OCI-LY3 (cell line): ENCODE data around the gene NUDCD3.

Experiments used
- EZH2phosphoT487 ChIP-seq: fragments of 200-600 bp; shearing (Covaris generic); IDR thresholded peaks from 2 replicates; pipeline ENCODE4 v1.6.1; 2018; ENCODE audit warnings: antibody characterized with exemption, mixed run types, low read depth
- TF ChIP-seq, protein P1 (sequence below): fragments of 200-600, 300-600 bp; sonication (generic); IDR thresholded peaks from 2 replicates; pipeline ENCODE4 v1.5.1; 2014; ENCODE audit warnings: antibody characterized with exemption, low read length, low read depth

DNA sequence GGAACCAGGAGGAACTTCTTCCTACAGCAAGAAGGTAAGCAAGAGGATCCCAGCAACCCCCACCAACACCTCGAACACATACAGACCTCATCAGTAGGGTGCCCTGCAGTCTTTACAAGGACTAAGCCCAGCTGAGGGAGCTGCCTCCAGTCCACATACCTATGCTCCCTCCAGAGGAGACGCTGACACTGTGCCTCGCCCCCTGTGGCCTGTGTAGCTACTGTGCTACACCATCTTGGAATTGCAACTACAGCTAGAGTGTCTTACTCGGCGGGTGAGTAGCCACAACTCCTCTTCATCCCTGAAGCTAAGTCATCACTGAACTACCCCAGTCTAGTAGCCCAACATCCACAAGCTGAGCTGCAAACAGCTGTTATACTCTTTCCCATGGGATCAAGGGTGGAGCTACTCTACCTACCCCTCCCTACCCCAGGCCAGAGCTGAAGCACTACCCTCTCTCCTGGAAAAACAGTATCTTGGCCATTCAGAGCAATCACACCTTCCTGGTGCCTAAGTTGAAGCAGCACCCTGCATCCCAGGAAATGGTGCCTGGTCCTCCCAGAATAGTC is 122.9 kb downstream of the NUDCD3 start:
- TF ChIP-seq, protein P1, sequence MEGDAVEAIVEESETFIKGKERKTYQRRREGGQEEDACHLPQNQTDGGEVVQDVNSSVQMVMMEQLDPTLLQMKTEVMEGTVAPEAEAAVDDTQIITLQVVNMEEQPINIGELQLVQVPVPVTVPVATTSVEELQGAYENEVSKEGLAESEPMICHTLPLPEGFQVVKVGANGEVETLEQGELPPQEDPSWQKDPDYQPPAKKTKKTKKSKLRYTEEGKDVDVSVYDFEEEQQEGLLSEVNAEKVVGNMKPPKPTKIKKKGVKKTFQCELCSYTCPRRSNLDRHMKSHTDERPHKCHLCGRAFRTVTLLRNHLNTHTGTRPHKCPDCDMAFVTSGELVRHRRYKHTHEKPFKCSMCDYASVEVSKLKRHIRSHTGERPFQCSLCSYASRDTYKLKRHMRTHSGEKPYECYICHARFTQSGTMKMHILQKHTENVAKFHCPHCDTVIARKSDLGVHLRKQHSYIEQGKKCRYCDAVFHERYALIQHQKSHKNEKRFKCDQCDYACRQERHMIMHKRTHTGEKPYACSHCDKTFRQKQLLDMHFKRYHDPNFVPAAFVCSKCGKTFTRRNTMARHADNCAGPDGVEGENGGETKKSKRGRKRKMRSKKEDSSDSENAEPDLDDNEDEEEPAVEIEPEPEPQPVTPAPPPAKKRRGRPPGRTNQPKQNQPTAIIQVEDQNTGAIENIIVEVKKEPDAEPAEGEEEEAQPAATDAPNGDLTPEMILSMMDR: no peak
- no peak for TF ChIP-seq EZH2phosphoT487
